RWPE1 (cell line): ENCODE data around the gene PTPRK.

ENCODE experiments used
- CTCF ChIA-PET: fragments of 350-600 bp; sonication (Branson Sonifier 250); formaldehyde crosslinking; extraction: SDS; loops from one replicate; lab custom pipeline; 2021; lab: Yijun Ruan, JAX
- POLR2A ChIA-PET: fragments of 400-600 bp; formaldehyde crosslinking; extraction: SDS; loops from one replicate; lab custom pipeline; 2020; ENCODE audit warnings: antibody characterized with exemption; ENCODE audit not compliant: low non-redundant PET; lab: Yijun Ruan, JAX
- DNase-seq: peaks from one replicate; pipeline ENCODE4 v3.0.0; 2012; ENCODE audit warnings: low spot score
- H3K27ac ChIP-seq: fragments of 450-650 bp; 2 replicates; pipeline ENCODE4 v1.5.1; 2017
- CTCF ChIP-seq: fragments of 450-650 bp; conservative IDR thresholded peaks from 2 replicates; pipeline ENCODE4 v1.5.1; 2017; ENCODE audit warnings: low read depth, mild to moderate bottlenecking

Gene PTPRK

GRCh38 chr6:128527375-128527774 is 7.0 kb upstream of the PTPRK start:
- CTCF ChIA-PET: interaction anchor here (0.8 kb wide), 1 partner anchor 204 kb away, joined by 3 read pairs; no protein-coding TSS in a partner anchor
- POLR2A ChIA-PET: no interaction called here
- H3K27ac ChIP-seq: no peak overlapping the region
- TF ChIP-seq CTCF: no peak
- no peak for DNase-seq

- no peak overlapping the region for H3K27ac ChIP-seq
- ChIA-PET POLR2A (no interaction called here), CTCF (interaction anchor here (0.6 to 0.8 kb wide), 3 partner anchors 205 to 406 kb away, joined by 3 to 4 read pairs (median 3); no protein-coding TSS in a partner anchor)
- no peak for DNase-seq
- TF ChIP-seq CTCF: no peak
These were observed 5.9 kb upstream of the PTPRK start for GRCh38 chr6:128526152-128526914.

- no peak for DNase-seq
- POLR2A ChIA-PET: no interaction called here
- CTCF ChIA-PET: interaction anchor here (0.8 kb wide), 1 partner anchor 818 kb away, joined by 3 read pairs; no protein-coding TSS in a partner anchor
These were observed 5.0 kb upstream of the PTPRK start for GRCh38 chr6:128525406-128525805.

GRCh38 chr6:128521282-128521632 is 858 bp upstream of the PTPRK start:
- ChIA-PET POLR2A (interaction anchor here (0.6 kb wide), 1 partner anchor 202 kb away, joined by 3 read pairs; no protein-coding TSS in a partner anchor), CTCF (interaction anchor here (0.6 to 0.7 kb wide), 4 partner anchors 22 to 186 kb away, joined by 3 to 4 read pairs (median 3); no protein-coding TSS in a partner anchor)
- TF ChIP-seq CTCF: no peak
- DNase-seq: no peak
- peak overlapping the region; percentile 97 for H3K27ac ChIP-seq

More at GRCh38 chr6:128525406-128525805, 5.0 kb upstream of the PTPRK start:
- no peak overlapping the region for H3K27ac ChIP-seq
- no peak for TF ChIP-seq CTCF

- CTCF ChIA-PET: interaction anchor here (0.5 to 1.0 kb wide), 8 partner anchors 15 to 892 kb away, joined by 3 to 6 read pairs (median 3); no protein-coding TSS in a partner anchor
- DNase-seq: no peak
- POLR2A ChIA-PET: interaction anchor here (0.9 to 1.2 kb wide), 2 partner anchors 110 to 664 kb away, joined by 3 read pairs; no protein-coding TSS in a partner anchor
- no peak for TF ChIP-seq CTCF
- peak overlapping the region; percentile 97 for H3K27ac ChIP-seq
These were observed 416 bp downstream of the PTPRK start for GRCh38 chr6:128519931-128520435.

GRCh38 chr6:128519132-128519930 is 1.1 kb downstream of the PTPRK start:
- ChIA-PET CTCF (interaction anchor here (0.6 to 1.0 kb wide), 7 partner anchors 16 to 891 kb away, joined by 3 to 6 read pairs (median 3); no protein-coding TSS in a partner anchor), POLR2A (interaction anchor here (1.2 kb wide), 1 partner anchor 111 kb away, joined by 3 read pairs; no protein-coding TSS in a partner anchor)
- peak; percentile 39 for DNase-seq
- peak; percentile 65 for TF ChIP-seq CTCF
- H3K27ac ChIP-seq: peak overlapping the region; percentile 97
